Right lobe of liver (tissue), 6 donors: Measurements from ENCODE around the gene SCG3. TPM values are rescaled to one million over a fixed set of nuclear protein-coding genes. Genes with fewer than 3 reads are reported as not detected.
A peak's percentile ranks its signal among the peaks of the same experiment; 100 is the strongest.

ENCODE experiments used
- ATAC-seq, 4 donors: fragments of 200-7000 bp; cut with Tn5 transposase; one replicate each; pipeline ENCODE4 v1.9.1; 2020; ENCODE audit warnings: mild to moderate bottlenecking in 4 of 4, moderate library complexity in 4 of 4
- DNase-seq, 3 donors: peaks; one replicate each; pipeline ENCODE4 v3.0.0-alpha.2; 2020
- H3K27ac ChIP-seq, 3 donors: fragments of 200-600 bp; one replicate each; pipeline ENCODE4 v1.8.0; 2022
- H3K27me3 ChIP-seq, 2 donors: fragments of 200-600 bp; one replicate each; pipeline ENCODE4 v1.8.0; 2022
- H3K36me3 ChIP-seq, 4 donors: fragments of 200-600 bp; sonication (generic) in 1 of 4; one replicate each; pipeline versions ENCODE4 v1.5.1 to v1.8.0; 2017 to 2022; ENCODE audit warnings: control low read depth in 1 of 4
- H3K4me1 ChIP-seq, 4 donors: fragments of 200-600 bp; sonication (generic) in 1 of 4; one replicate each; pipeline versions ENCODE4 v1.5.1 to v1.8.0; 2017 to 2022; ENCODE audit warnings: control low read depth in 1 of 4
- H3K4me3 ChIP-seq, 3 donors: fragments of 200-600 bp; one replicate each; pipeline ENCODE4 v1.8.0; 2022
- H3K9me3 ChIP-seq, 4 donors: fragments of 200-600 bp; sonication (generic) in 1 of 4; one replicate each; pipeline versions ENCODE4 v1.5.1 to v1.8.0; 2017 to 2022; ENCODE audit warnings: control low read depth in 1 of 4
- POLR2A ChIP-seq: fragments of 450-650 bp; IDR thresholded peaks from one replicate; pipeline ENCODE4 v1.6.1; 2017; ENCODE audit warnings: antibody characterized with exemption, mild to moderate bottlenecking
- WGBS: methylation state at CpG from one replicate; pipeline ENCODE4 v1.1.6; 2018; ENCODE audit warnings: low coverage, low lambda C conversion rate; ENCODE audit not compliant: insufficient coverage; ENCODE audit errors: missing lambda C conversion rate; 5-methylcytosine and 5-hydroxymethylcytosine counted together
- intact Hi-C, 2 donors: fragments of 100-400 bp; cut with DNase I; formaldehyde crosslinking; loops; one replicate each; pipeline versions ENCODE4 v1.11.2 to v1.14.1; 2022
- total RNA-seq, 6 experiments: library from RNA; depleted of rRNA in 2 of 6; stranded (reverse); fragments of >200 nt in 2 of 6; fragmentation: NEBNext Ultra II Directional in 3 of 6; extraction: Animal tissue kit (Norgen Biotek cat#: 25700) in 3 of 6; gene quantifications; one replicate each; pipeline versions ENCODE4 v1.1.0 to v1.2.4, GENCODE V29; 2016 to 2023
- TF ChIP-seq, protein P1 (sequence below), 4 donors: fragments of 200-600 bp in 3 of 4; fragments of 450-650 bp in 1 of 4; IDR thresholded peaks; one replicate each; pipeline versions ENCODE4 v1.5.1 to v1.8.0; 2016 to 2022; ENCODE audit warnings: antibody characterized with exemption in 4 of 4, mild to moderate bottlenecking in 2 of 4
- donor health status: DM: no; HTN: yes; CAD: no.
- donor health status: DM: no; HTN: no; CAD: no.
- donor health status: DM: no; HTN: no; CAD: no.
- donor health status: DM: no; HTN: yes; CAD: no.
- donor health status: DM: no; HTN: yes; CAD: no.

Gene SCG3
- total RNA-seq, 6 experiments from 2014 or later, result not detected

DNA sequence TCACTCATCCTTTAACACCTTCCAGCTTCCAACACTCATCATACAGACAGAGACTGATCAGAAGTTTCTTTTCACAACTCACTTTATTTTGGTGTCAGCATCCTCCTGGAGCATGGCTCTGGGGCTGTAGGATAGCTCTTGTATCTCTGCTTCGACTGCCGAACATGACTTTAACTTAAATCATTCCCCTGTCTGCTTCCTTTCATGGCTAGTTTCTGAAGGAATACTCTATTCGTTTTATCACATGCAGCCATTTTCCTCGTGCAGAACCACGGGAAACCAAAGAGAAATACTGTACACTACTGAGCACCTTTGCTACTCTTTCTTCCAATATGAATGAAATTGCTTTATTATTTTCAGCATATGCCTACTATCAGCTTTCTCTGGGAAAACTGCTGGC is 68.0 kb downstream of the SCG3 start:
- Histone ChIP-seq H3K27me3 (no peaks in the 10 kb centered on the region), H3K27ac (no peak overlapping the region), H3K4me3 (no peak overlapping the region), H3K4me1 (peaks cover 0 to 3% (median 0%) of the 10 kb centered on the region in 4 donors), H3K36me3 (no peaks in the 10 kb centered on the region), H3K9me3 (no peaks in the 10 kb centered on the region)
- DNase-seq (no peak), ATAC-seq (no peak)
- intact Hi-C loops, result no loop called here
- TF ChIP-seq POLR2A, result no peak
- TF ChIP-seq, protein P1, sequence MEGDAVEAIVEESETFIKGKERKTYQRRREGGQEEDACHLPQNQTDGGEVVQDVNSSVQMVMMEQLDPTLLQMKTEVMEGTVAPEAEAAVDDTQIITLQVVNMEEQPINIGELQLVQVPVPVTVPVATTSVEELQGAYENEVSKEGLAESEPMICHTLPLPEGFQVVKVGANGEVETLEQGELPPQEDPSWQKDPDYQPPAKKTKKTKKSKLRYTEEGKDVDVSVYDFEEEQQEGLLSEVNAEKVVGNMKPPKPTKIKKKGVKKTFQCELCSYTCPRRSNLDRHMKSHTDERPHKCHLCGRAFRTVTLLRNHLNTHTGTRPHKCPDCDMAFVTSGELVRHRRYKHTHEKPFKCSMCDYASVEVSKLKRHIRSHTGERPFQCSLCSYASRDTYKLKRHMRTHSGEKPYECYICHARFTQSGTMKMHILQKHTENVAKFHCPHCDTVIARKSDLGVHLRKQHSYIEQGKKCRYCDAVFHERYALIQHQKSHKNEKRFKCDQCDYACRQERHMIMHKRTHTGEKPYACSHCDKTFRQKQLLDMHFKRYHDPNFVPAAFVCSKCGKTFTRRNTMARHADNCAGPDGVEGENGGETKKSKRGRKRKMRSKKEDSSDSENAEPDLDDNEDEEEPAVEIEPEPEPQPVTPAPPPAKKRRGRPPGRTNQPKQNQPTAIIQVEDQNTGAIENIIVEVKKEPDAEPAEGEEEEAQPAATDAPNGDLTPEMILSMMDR (IDR thresholded peaks at IDR 0.05), result no peak
- WGBS, result 75% methylated on average over 5 of the region's 5 CpGs

DNA sequence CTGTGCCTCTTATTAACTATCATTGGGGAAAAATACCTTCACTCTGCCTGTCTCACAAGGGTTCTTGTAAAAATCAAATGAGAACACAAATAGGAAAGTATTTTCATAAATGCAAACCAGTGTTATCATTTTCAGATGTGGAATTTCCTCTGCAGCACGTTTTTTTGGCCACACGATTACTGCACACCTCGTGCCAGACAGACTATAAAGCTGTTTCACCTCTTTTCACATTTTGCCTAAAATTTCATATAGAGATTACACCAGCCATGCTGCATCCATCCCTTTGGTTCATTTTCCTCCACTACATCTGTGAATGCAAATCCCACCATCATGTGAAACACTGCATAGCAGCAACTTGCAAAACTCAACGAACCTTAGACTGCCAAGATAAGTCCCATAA is 68.9 kb downstream of the SCG3 start:
- no peak overlapping the region for H3K4me3 ChIP-seq
- 61% methylated on average over 4 of the region's 4 CpGs for WGBS

DNA sequence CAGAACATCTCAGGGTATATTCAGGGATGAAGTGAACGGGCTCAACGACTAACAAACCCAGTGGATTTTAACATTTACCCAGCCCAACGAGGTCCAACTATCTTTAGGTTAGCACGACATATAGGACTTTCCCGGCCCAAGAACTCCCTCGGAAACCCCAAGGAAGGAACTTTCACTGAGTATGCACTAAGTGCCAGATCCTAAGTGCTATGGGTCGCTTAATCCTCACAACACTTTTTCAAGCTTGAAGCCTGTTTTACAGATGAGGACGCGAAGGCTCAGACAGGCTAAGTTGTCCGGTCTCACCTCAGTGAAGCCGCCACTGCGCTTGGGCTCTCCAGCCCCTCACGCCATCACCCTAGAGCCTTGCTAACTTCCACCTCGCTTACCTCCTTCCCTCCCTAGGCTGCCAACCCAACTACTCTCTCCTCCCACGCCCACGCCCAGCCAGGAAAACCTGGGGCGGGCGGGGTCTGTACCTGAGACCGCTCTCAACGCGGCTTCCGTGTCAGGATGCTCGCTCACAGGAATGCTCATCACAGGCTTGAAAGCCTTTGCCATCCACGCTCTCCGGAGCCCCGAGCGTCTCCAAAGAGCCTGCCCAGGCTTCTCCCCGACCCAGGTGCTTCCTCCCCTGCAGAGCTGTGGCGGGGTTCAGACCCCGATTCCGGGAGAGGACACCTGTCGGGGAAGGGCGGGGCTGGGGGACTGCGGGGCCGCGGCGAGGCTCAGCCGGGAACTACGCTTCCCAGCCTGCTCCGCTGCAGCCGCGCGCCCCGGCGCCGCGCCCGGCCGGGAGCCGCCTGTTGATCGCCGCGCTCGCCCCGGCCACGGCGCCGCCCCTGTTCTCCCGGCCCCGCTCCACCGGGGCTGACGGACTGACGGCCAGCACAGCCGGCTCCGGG is 69.7 kb downstream of the SCG3 start, which contains the start of gene TMOD2:
Gene TMOD2 (plus strand): TSS at position 806 of the 905 bp plus-strand sequence. CDS start 14,845 bp downstream, outside the sequence.
- Histone ChIP-seq H3K9me3 (no peaks in the 10 kb centered on the region), H3K27ac (no peak within 1 kb of the TSS), H3K36me3 (no peaks in the 10 kb centered on the region), H3K4me1 (peaks cover 0 to 3% (median 0%) of the 10 kb centered on the region in 4 donors), H3K27me3 (no peaks in the 10 kb centered on the region), H3K4me3 (peak within 1 kb of the TSS; percentile 54 to 85 (median 75))
- ATAC-seq (peak; percentile 91 to 95 (median 94)), DNase-seq (peak; percentile 61 to 67 (median 62))
- TF ChIP-seq, protein P1 (IDR thresholded peaks at IDR 0.05), result no peak
- TF ChIP-seq POLR2A, result no peak
- 10% methylated on average over 16 of the region's 65 CpGs for WGBS
- intact Hi-C loops, result no loop called here

More for the DNA sequence above, 68.9 kb downstream of the SCG3 start:
- intact Hi-C loops, result no loop called here
- no peak for ATAC-seq
- Histone ChIP-seq H3K27me3 (no peaks in the 10 kb centered on the region), H3K36me3 (no peaks in the 10 kb centered on the region), H3K27ac (no peak overlapping the region), H3K9me3 (no peaks in the 10 kb centered on the region), H3K4me1 (peaks cover 0 to 3% (median 0%) of the 10 kb centered on the region in 4 donors)
- no peak for TF ChIP-seq POLR2A
- TF ChIP-seq, protein P1 (IDR thresholded peaks at IDR 0.05), result no peak
- DNase-seq, result no peak

DNA sequence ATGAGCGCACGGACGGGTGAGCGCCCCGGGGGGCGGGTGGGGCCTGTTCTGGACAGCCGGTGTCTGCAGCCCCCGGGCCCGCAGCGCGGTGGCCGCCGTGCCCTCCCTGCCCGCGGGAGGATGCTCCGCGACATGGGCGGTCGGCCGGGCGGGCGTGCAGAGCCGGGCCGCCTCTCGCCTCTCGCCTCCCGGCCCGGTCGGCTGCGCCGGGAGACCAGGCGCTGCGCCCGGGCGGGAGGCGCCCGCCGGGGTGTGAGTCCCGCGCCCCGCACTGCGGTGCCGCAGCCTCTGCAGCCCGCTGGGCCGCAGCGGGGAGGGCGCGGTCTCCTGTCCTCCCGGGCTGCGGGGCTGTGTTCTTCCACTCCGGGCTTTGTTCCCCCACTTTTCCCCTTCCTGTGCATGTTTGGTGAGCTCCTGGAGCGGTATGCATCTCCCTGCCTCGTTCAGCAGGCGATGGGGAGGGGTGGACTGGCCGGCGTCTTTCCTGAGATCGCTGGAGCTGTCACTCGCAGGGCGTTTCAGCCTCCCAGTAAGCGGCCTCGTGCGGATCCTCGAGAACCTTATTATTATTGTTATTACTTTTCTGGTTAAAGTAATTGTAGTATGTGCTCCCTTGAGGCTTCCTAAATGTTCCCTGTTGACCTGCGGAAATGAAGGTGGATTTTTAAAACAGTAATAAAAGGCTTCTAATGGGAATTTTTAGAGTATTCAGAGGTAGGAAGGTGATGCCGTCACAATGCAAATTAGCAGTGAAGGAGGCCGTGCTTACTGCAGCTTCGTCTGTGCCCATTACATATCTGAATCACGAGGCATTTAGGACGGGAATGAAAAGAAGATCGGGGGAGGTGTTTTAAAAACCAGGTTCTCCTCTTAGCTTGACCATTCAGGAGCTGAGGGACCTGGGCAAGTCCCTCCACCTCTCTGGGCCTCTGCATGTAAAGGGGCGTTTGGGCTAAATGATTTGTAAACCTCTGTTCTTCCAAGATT is 70.7 kb downstream of the SCG3 start:
- peak in 2 of 3 donors; percentile 40 to 62 for DNase-seq

More for the DNA sequence above, 70.7 kb downstream of the SCG3 start:
- peaks cover 0 to 3% (median 0%) of the 10 kb centered on the region in 4 donors for H3K4me1 ChIP-seq
- H3K9me3 ChIP-seq, result no peaks in the 10 kb centered on the region
- WGBS, result 5% methylated on average over 18 of the region's 71 CpGs
- H3K4me3 ChIP-seq, result peak overlapping the region; percentile 54 to 85 (median 75)
- no peak overlapping the region for H3K27ac ChIP-seq
- intact Hi-C loops, result no loop called here
- H3K27me3 ChIP-seq, result no peaks in the 10 kb centered on the region
- H3K36me3 ChIP-seq, result no peaks in the 10 kb centered on the region
- TF ChIP-seq POLR2A, result no peak
- TF ChIP-seq, protein P1 (IDR thresholded peaks at IDR 0.05), result no peak
- peak; percentile 51 to 56 (median 54) for ATAC-seq
